SK-N-SH (cell line): ENCODE measurements around the gene ABCC11.

ENCODE experiments used
- CTCF ChIP-seq: fragments of 200-600 bp; sonication (generic); IDR thresholded peaks from 2 replicates; pipeline ENCODE4 v1.6.1; 2017; ENCODE audit warnings: antibody characterized with exemption, mild to moderate bottlenecking, moderate library complexity
- ELF1 ChIP-seq: IDR thresholded peaks from 2 replicates; pipeline ENCODE4 v1.4.0; 2012
- EP300 ChIP-seq, 2 experiments: IDR thresholded peaks; 2 replicates each; pipeline versions ENCODE4 v1.4.0 to v1.6.1; 2012; ENCODE audit warnings: borderline replicate concordance in 1 of 2, low read depth in 1 of 2, low read length in 1 of 2
- FOXJ3 ChIP-seq: sonication (generic); formaldehyde crosslinking; IDR thresholded peaks from 2 replicates; pipeline ENCODE4 v1.5.1; 2020; ENCODE audit warnings: mild to moderate bottlenecking, missing genetic modification reagents
- MXI1 ChIP-seq: IDR thresholded peaks from 2 replicates; pipeline ENCODE4 v1.6.1; 2012; ENCODE audit warnings: mild to moderate bottlenecking, low read depth, low read length, improper control_type of control experiment
- POLR2AphosphoS5 ChIP-seq: IDR thresholded peaks from 2 replicates; pipeline ENCODE4 v1.6.1; 2012; ENCODE audit warnings: low read depth, low read length
- RAD21 ChIP-seq: IDR thresholded peaks from 2 replicates; pipeline ENCODE4 v1.6.1; 2012; ENCODE audit warnings: mild to moderate bottlenecking, low read length
- RXRA ChIP-seq: IDR thresholded peaks from 2 replicates; pipeline ENCODE4 v1.4.0; 2012; ENCODE audit warnings: low read depth, mild to moderate bottlenecking, borderline replicate concordance
- SIN3A ChIP-seq: IDR thresholded peaks from 2 replicates; pipeline ENCODE4 v1.6.1; 2012; ENCODE audit warnings: low read depth, mild to moderate bottlenecking, low read length, moderate library complexity, borderline replicate concordance
- USF2 ChIP-seq: fragments of 150-350 bp; IDR thresholded peaks from 2 replicates; pipeline ENCODE4 v1.6.1; 2017; ENCODE audit warnings: antibody characterized with exemption, low read length, low read depth, borderline replicate concordance
- YY1 ChIP-seq: IDR thresholded peaks from 2 replicates; pipeline ENCODE4 v1.4.0; 2012; ENCODE audit warnings: low read depth, mild to moderate bottlenecking

- no peak for TF ChIP-seq SIN3A
- TF ChIP-seq POLR2AphosphoS5 = no peak
- TF ChIP-seq FOXJ3 (CRISPR knock-in tag) = no peak
- TF ChIP-seq CTCF = no peak
- no peak for TF ChIP-seq MXI1
- TF ChIP-seq EP300 (IDR thresholded peaks at IDR 0.05; ENCODE audit: borderline replicate concordance in 1 of 2, low read depth in 1 of 2, low read length in 1 of 2) = no peak
- no peak for TF ChIP-seq RXRA
- no peak for TF ChIP-seq YY1
- TF ChIP-seq USF2 = no peak
- TF ChIP-seq ELF1 = no peak
- TF ChIP-seq RAD21 = no peak
Observed at GRCh38 chr16:48256579-48257177, 9.3 kb upstream of the ABCC11 start.
